ENCODE measurements around the gene MYT1.

GRCh38 chr20:64165866-64166600 lies 1.8 kb downstream of the MYT1 start:
- TF ChIP-seq, protein P1, sequence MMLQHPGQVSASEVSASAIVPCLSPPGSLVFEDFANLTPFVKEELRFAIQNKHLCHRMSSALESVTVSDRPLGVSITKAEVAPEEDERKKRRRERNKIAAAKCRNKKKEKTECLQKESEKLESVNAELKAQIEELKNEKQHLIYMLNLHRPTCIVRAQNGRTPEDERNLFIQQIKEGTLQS (IDR thresholded peaks at IDR 0.05; ENCODE audit: insufficient read depth, low read depth, low read length): no peak
- TF ChIP-seq CTCF (IDR thresholded peaks at IDR 0.05; ENCODE audit: control extremely low read depth in 1 of 3, insufficient read depth in 1 of 3, low read depth in 1 of 3, low read length in 3 of 3): no peak
- no peak for TF ChIP-seq KDM1A (IDR thresholded peaks at IDR 0.05; ENCODE audit: borderline replicate concordance, low read length)
- no peak for TF ChIP-seq POLR2A (IDR thresholded peaks at IDR 0.05; ENCODE audit: control extremely low read depth in 1 of 2, low read depth in 2 of 2, low read length in 2 of 2)
- no peak for TF ChIP-seq CEBPB (IDR thresholded peaks at IDR 0.05; ENCODE audit: low read depth, low read length)
- TF ChIP-seq RFX5 (IDR thresholded peaks at IDR 0.05; ENCODE audit: borderline replicate concordance, low read depth, low read length): no peak
- TF ChIP-seq BACH1 (IDR thresholded peaks at IDR 0.05; ENCODE audit: low read length): no peak
- no peak for TF ChIP-seq RAD21 (IDR thresholded peaks at IDR 0.05 in 1 of 2, conservative IDR thresholded peaks at IDR 0.05 in 1 of 2; ENCODE audit: low read depth in 2 of 2, low read length in 2 of 2)
- no peak for TF ChIP-seq SUZ12 (IDR thresholded peaks at IDR 0.05; ENCODE audit: low read length)

All from H1 (cell line).